Activated effector memory CD4-positive, alpha-beta T cell treated with Interleukin-2 at 50 U/mL for 16 hours (primary cell): ENCODE results near the gene C2orf78.
A peak's percentile ranks its signal among the peaks of the same experiment; 100 is the strongest.
"Not testable (repeated sequence)": the region's sequence is repeated elsewhere in the genome, so short reads cannot be mapped to it uniquely, and the experiment has no call there.

Experiments
- DNase-seq: peaks from one replicate; pipeline ENCODE4 v3.0.0-alpha.2; 2020

Gene C2orf78

GRCh38 chr2:73783402-73783801, 581 bp upstream of the C2orf78 start:
- DNase-seq = not testable (repeated sequence)

- no peak for DNase-seq
Observed at GRCh38 chr2:73811878-73812277, 27.9 kb downstream of the C2orf78 start.

- DNase-seq = no peak
Observed at GRCh38 chr2:73812635-73813034, 28.7 kb downstream of the C2orf78 start.

GRCh38 chr2:73818296-73818695, 34.3 kb downstream of the C2orf78 start:
- no peak for DNase-seq

- no peak for DNase-seq
Observed at GRCh38 chr2:73821227-73821626, 37.2 kb downstream of the C2orf78 start.

GRCh38 chr2:73821669-73822068, 37.7 kb downstream of the C2orf78 start:
- DNase-seq = no peak

GRCh38 chr2:73822276-73822675, 38.3 kb downstream of the C2orf78 start:
- DNase-seq = no peak

- DNase-seq = no peak
Observed at GRCh38 chr2:73822991-73823390, 39.0 kb downstream of the C2orf78 start.

- DNase-seq = no peak
Observed at GRCh38 chr2:73823416-73823815, 39.4 kb downstream of the C2orf78 start.

GRCh38 chr2:73823916-73824523, 40.0 kb downstream of the C2orf78 start:
- no peak for DNase-seq

- DNase-seq = no peak
Observed at GRCh38 chr2:73825408-73825807, 41.4 kb downstream of the C2orf78 start.

GRCh38 chr2:73827018-73827417, 43.0 kb downstream of the C2orf78 start:
- no peak for DNase-seq

GRCh38 chr2:73827660-73828388, 43.8 kb downstream of the C2orf78 start:
- DNase-seq = no peak

- no peak for DNase-seq
Observed at GRCh38 chr2:73828389-73828817, 44.4 kb downstream of the C2orf78 start.

- DNase-seq = peak; percentile 84
Observed at GRCh38 chr2:73828818-73829570, 45.0 kb downstream of the C2orf78 start, which contains the start of gene STAMBP. STAMBP (plus strand) TSS chr2:73828961; CDS start chr2:73830857, 1,896 bp downstream.

GRCh38 chr2:73830871-73831401, 47.0 kb downstream of the C2orf78 start:
- no peak for DNase-seq

GRCh38 chr2:73832930-73833329, 48.9 kb downstream of the C2orf78 start:
- no peak for DNase-seq

- DNase-seq = no peak
Observed at GRCh38 chr2:73836141-73836943, 52.4 kb downstream of the C2orf78 start.

GRCh38 chr2:73837847-73838585, 54.0 kb downstream of the C2orf78 start:
- DNase-seq = no peak

- DNase-seq = no peak
Observed at GRCh38 chr2:73838889-73839534, 55.0 kb downstream of the C2orf78 start.
